Measurements from ENCODE around the gene TUT4.
A peak's percentile ranks its signal among the peaks of the same experiment; 100 is the strongest.

The TUT4 gene

GRCh38 chr1:52556641-52557360 is 3.9 kb upstream of the TUT4 start:
- TF ChIP-seq CTCF (IDR thresholded peaks at IDR 0.05): no peak
- no peak for DNase-seq
- peaks cover 0 to 10% of the 10 kb centered on the region in 2 donors for H3K27me3 ChIP-seq
- H3K36me3 ChIP-seq: no peaks in the 10 kb centered on the region
- H3K9me3 ChIP-seq: no peaks in the 10 kb centered on the region
- intact Hi-C loops (cut with DNase I; ENCODE audit: low total_unique reads): no loop called here
- peaks cover 0 to 5% (median under 1%) of the 10 kb centered on the region in 4 donors for H3K4me1 ChIP-seq
- no peak overlapping the region for H3K4me3 ChIP-seq
- H3K27ac ChIP-seq: no peak overlapping the region

GRCh38 chr1:52554756-52555155 is 1.9 kb upstream of the TUT4 start:
- H3K4me1 ChIP-seq: peaks cover 0 to 12% (median 5%) of the 10 kb centered on the region in 4 donors
- no peak for DNase-seq
- no peaks in the 10 kb centered on the region for H3K9me3 ChIP-seq
- intact Hi-C loops (cut with DNase I; ENCODE audit: low total_unique reads): no loop called here
- no peak overlapping the region for H3K27ac ChIP-seq
- no peak overlapping the region for H3K4me3 ChIP-seq
- no peak for TF ChIP-seq CTCF (IDR thresholded peaks at IDR 0.05)
- H3K27me3 ChIP-seq: no peaks in the 10 kb centered on the region
- H3K36me3 ChIP-seq: no peaks in the 10 kb centered on the region

- Histone ChIP-seq H3K27me3 (no peaks in the 10 kb centered on the region), H3K36me3 (no peaks in the 10 kb centered on the region), H3K27ac (peak overlapping the region in 1 of 2 donors; percentile 88), H3K4me3 (peak overlapping the region in 1 of 2 donors; percentile 77), H3K9me3 (no peaks in the 10 kb centered on the region), H3K4me1 (peaks cover 0 to 12% (median 5%) of the 10 kb centered on the region in 4 donors)
- intact Hi-C loops (cut with DNase I; ENCODE audit: low total_unique reads): no loop called here
- no peak for TF ChIP-seq CTCF (IDR thresholded peaks at IDR 0.05)
- DNase-seq: no peak
These were observed 1.4 kb upstream of the TUT4 start for GRCh38 chr1:52554267-52554640.

GRCh38 chr1:52553362-52554266 is 722 bp upstream of the TUT4 start:
- H3K4me1 ChIP-seq: peaks cover 0 to 12% (median 5%) of the 10 kb centered on the region in 4 donors
- H3K27me3 ChIP-seq: no peaks in the 10 kb centered on the region
- TF ChIP-seq CTCF (IDR thresholded peaks at IDR 0.05): no peak
- H3K4me3 ChIP-seq: peak overlapping the region; percentile 77 to 82
- no peaks in the 10 kb centered on the region for H3K9me3 ChIP-seq
- H3K27ac ChIP-seq: peak overlapping the region; percentile 88 to 89
- no peaks in the 10 kb centered on the region for H3K36me3 ChIP-seq
- intact Hi-C loops (cut with DNase I; ENCODE audit: low total_unique reads): loop anchor here (1.0 kb wide), 1 partner anchor 43 kb away; no protein-coding TSS in a partner anchor
- peak; percentile 83 to 91 for DNase-seq

GRCh38 chr1:52552236-52552504 is 722 bp downstream of the TUT4 start:
- TF ChIP-seq CTCF (IDR thresholded peaks at IDR 0.05): no peak
- no peaks in the 10 kb centered on the region for H3K36me3 ChIP-seq
- intact Hi-C loops (cut with DNase I; ENCODE audit: low total_unique reads): no loop called here
- DNase-seq: peak in 1 of 2 donors; percentile 39
- peak overlapping the region; percentile 88 to 89 for H3K27ac ChIP-seq
- H3K4me1 ChIP-seq: peaks cover 0 to 12% (median 5%) of the 10 kb centered on the region in 4 donors
- peak overlapping the region; percentile 77 to 82 for H3K4me3 ChIP-seq
- H3K27me3 ChIP-seq: no peaks in the 10 kb centered on the region
- no peaks in the 10 kb centered on the region for H3K9me3 ChIP-seq
